Measurements from ENCODE around the gene PGAM2.

PGAM2 gene

DNA sequence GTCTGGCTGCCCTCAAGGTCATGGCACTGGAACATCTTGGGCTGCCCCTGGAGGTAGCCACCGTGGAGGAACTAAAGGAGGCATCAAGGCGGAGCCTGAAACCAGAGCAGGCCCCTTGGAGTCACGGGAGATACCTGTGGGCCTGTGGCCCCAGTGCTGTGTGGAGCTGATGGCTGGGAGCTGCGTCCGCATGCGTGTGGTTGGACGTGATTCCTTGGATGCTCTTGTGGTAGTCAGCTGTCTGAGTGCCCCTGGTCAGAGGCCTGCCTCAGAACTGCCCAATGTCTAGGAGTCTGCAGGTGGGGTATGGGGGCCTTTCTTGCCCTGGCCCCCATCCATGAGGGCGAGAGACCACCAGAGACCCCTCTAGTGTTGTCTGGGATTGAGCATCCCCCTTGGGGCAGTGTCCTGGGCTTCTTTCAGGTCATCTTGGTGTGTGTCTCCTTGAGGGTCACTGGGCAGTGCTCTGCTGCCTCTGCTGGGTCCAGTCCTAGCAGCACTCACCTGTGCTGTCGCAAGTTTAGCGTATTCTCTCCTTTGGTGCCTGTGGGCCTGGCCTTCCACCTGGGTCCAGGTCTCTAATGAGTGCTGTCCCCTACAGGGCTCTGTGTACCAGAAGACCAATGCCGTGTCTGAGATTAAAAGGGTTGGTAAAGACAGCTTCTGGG, 8.1 kb downstream of the PGAM2 start:
- no peaks in the 10 kb centered on the region for H3K9me3 ChIP-seq (ENCODE audit: control insufficient read depth in 2 of 2, low read length in 2 of 2)
- no peaks in the 10 kb centered on the region for H3K4me1 ChIP-seq (ENCODE audit: control insufficient read depth, insufficient read depth, low read length)
- no peak overlapping the region for H3K4me3 ChIP-seq (ENCODE audit: low read length in 2 of 2)
- no peak overlapping the region for H3K9ac ChIP-seq (ENCODE audit: low read length in 2 of 2)
- no peak overlapping the region for H3K27ac ChIP-seq (ENCODE audit: low read length)
- peaks cover 52 to 71% of the 10 kb centered on the region in 2 donors for H3K36me3 ChIP-seq (ENCODE audit: control insufficient read depth in 2 of 2, insufficient read depth in 2 of 2, low read length in 2 of 2)
- H3K27me3 ChIP-seq (ENCODE audit: control insufficient read depth in 1 of 2, insufficient read depth in 2 of 2, low read length in 2 of 2), result no peaks in the 10 kb centered on the region

DNA sequence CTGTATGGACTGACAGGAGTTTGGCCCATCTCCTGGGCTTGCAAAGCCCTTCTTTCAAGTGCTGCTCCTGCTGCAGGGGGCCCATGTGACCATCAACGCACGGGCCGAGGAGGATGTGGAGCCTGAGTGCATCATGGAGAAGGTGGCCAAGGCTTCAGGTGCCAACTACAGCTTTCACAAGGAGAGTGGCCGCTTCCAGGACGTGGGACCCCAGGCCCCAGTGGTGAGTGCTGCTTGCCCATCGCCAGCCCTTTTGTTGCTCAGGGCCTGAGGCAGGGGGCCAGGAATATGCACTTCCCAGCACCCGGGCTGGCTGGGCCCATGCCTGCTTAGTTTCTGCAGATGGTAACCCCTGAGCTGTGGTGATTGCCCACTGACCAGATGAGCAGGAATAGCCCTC, 8.7 kb downstream of the PGAM2 start:
- Histone ChIP-seq H3K27ac (ENCODE audit: low read length) (no peak overlapping the region), H3K36me3 (ENCODE audit: control insufficient read depth in 2 of 2, insufficient read depth in 2 of 2, low read length in 2 of 2) (peaks cover 52 to 70% of the 10 kb centered on the region in 2 donors), H3K9me3 (ENCODE audit: control insufficient read depth in 2 of 2, low read length in 2 of 2) (no peaks in the 10 kb centered on the region), H3K4me3 (ENCODE audit: low read length in 2 of 2) (no peak overlapping the region), H3K4me1 (ENCODE audit: control insufficient read depth, insufficient read depth, low read length) (no peaks in the 10 kb centered on the region), H3K9ac (ENCODE audit: low read length in 2 of 2) (no peak overlapping the region), H3K27me3 (ENCODE audit: control insufficient read depth in 1 of 2, insufficient read depth in 2 of 2, low read length in 2 of 2) (no peaks in the 10 kb centered on the region)

DNA sequence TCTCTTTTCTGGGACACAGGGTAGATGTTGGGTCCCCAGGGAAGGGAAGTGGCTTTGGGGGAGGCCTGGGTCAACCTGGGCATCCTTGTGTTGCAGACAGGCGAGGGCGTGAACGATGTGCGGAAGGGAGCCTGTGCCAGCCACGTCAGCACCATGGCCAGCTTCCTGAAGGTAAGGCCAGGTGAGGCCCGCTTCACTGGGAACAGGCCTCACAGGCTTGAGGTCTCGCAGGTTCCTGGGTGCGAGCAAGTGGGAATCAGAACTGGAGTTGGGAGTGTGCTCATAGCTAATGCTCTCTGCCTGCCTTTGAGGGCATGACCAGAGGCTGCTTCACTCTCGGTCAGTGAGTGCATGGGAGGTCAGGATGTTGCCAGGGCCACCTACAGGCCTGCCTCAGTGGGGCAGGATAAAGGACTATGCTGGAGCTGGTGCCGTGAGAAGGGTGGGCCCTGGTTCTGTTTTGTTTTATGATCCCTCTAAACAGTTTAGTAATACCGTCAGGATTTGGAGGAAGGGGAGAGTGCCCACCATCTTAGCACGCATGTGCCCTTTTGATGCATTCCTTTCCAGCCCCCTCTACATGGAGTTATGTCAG, 12.5 kb downstream of the PGAM2 start:
- Histone ChIP-seq H3K9ac (ENCODE audit: low read length in 2 of 2) (no peak overlapping the region), H3K27me3 (ENCODE audit: control insufficient read depth in 1 of 2, insufficient read depth in 2 of 2, low read length in 2 of 2) (no peaks in the 10 kb centered on the region), H3K4me3 (ENCODE audit: low read length in 2 of 2) (no peak overlapping the region), H3K27ac (ENCODE audit: low read length) (no peak overlapping the region), H3K36me3 (ENCODE audit: control insufficient read depth in 2 of 2, insufficient read depth in 2 of 2, low read length in 2 of 2) (peaks cover 44 to 57% of the 10 kb centered on the region in 2 donors), H3K4me1 (ENCODE audit: control insufficient read depth, insufficient read depth, low read length) (peaks cover 3% of the 10 kb centered on the region), H3K9me3 (ENCODE audit: control insufficient read depth in 2 of 2, low read length in 2 of 2) (no peaks in the 10 kb centered on the region)

DNA sequence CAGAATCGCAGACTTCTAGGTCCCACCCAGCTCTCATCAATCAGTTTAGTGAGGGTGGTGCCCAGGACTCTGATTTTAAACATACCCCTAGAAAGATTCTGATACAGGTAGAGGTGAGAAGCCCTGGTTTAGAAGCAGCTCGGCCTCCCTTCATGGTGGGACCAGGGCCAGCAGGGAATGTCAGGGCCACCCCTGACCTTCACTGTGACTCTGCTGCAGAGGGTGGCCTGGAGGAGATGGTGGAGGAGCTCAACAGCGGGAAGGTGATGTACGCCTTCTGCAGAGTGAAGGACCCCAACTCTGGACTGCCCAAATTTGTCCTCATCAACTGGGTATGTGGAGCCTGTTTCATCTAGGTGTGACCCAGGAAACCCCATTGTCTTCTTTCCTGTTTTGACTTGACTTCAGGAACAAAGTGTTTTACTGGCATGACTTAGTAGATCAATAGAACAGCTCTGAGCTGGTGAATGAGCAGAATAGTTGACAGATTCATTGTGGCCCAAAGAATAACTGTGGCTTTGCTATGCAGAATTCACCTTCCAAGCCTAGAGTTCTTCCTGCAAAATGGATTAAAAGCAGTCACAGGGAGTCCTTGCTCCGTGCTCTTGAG, 13.7 kb downstream of the PGAM2 start:
- H3K27ac ChIP-seq (ENCODE audit: low read length), result no peak overlapping the region
- no peaks in the 10 kb centered on the region for H3K9me3 ChIP-seq (ENCODE audit: control insufficient read depth in 2 of 2, low read length in 2 of 2)
- H3K4me3 ChIP-seq (ENCODE audit: low read length in 2 of 2), result no peak overlapping the region
- no peaks in the 10 kb centered on the region for H3K27me3 ChIP-seq (ENCODE audit: control insufficient read depth in 1 of 2, insufficient read depth in 2 of 2, low read length in 2 of 2)
- peaks cover 34 to 50% of the 10 kb centered on the region in 2 donors for H3K36me3 ChIP-seq (ENCODE audit: control insufficient read depth in 2 of 2, insufficient read depth in 2 of 2, low read length in 2 of 2)
- peaks cover 6% of the 10 kb centered on the region for H3K4me1 ChIP-seq (ENCODE audit: control insufficient read depth, insufficient read depth, low read length)
- no peak overlapping the region for H3K9ac ChIP-seq (ENCODE audit: low read length in 2 of 2)

DNA sequence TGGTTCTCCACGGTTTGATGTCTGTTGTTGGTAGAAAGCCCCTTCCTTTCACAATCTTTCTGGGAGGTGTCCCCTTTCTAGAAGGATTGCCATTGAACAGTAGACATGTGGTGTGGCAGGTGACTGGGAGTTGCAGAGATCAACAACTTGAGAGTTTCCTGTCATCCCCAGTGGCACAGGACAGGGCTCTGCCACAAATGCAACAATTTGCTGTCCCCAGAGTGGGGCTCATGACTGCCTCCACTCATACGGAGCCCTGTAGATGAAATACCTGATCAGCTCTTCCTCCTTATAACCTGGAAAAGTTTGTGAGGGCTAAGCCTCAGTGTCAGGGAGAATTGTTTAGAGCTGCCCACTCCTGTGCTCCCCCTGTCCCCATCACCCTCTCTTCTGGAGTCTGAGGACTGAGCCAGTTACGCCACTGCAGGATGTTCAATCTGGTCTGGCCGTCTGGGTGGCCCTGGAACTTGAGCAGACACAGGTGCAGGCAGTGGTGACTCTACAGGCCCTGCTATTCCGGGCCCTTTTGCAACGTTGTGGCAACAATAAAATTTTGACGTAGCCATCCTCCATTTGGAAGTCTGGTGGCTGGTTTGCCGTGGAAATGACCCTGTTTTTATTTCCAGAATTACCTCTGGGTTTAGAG, 14.3 kb downstream of the PGAM2 start:
- Histone ChIP-seq H3K4me3 (ENCODE audit: low read length in 2 of 2) (no peak overlapping the region), H3K27ac (ENCODE audit: low read length) (no peak overlapping the region), H3K36me3 (ENCODE audit: control insufficient read depth in 2 of 2, insufficient read depth in 2 of 2, low read length in 2 of 2) (peaks cover 32 to 49% of the 10 kb centered on the region in 2 donors), H3K4me1 (ENCODE audit: control insufficient read depth, insufficient read depth, low read length) (peaks cover 12% of the 10 kb centered on the region), H3K9me3 (ENCODE audit: control insufficient read depth in 2 of 2, low read length in 2 of 2) (no peaks in the 10 kb centered on the region), H3K9ac (ENCODE audit: low read length in 2 of 2) (no peak overlapping the region), H3K27me3 (ENCODE audit: control insufficient read depth in 1 of 2, insufficient read depth in 2 of 2, low read length in 2 of 2) (no peaks in the 10 kb centered on the region)

DNA sequence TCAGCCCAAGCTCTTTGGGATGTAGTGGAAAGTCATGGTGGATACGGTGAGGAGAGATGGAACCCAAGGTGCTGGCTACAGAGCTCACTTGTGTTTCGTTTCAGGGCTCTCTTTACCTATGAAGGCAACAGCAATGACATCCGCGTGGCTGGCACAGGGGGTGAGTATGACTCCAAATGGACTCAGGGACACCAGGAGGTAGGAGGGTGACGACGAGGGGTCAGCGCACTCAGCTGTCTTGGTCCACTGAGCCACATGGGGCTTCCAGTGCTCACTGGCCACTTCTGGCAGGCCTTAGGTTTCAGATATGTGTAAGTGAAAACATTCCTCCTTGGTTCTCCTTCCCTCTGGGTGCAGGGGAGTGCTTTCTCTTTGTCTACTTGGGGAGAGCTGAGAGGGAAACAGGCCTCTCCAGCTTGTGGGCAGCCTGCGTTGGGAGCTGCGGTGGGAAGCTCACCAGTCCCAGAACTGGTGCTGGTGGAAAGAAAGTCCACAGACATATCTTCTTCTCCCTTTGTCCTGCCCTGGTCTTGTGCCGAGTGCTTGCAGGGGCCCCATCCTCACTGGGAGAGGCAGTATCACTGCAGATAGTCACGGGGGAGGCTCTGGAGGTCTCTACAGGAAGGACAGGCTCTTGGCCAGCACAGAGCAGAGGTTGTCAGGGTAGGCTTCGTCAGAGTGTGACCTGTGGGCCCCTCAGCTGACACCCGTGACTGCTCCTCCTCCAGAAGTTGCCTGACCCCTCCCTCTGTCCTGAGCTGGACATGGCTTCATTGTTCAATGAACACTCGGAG, 15.0 kb downstream of the PGAM2 start:
- H3K4me3 ChIP-seq (ENCODE audit: low read length in 2 of 2), result no peak overlapping the region
- peaks cover 31 to 46% of the 10 kb centered on the region in 2 donors for H3K36me3 ChIP-seq (ENCODE audit: control insufficient read depth in 2 of 2, insufficient read depth in 2 of 2, low read length in 2 of 2)
- H3K4me1 ChIP-seq (ENCODE audit: control insufficient read depth, insufficient read depth, low read length), result peaks cover 19% of the 10 kb centered on the region
- no peaks in the 10 kb centered on the region for H3K27me3 ChIP-seq (ENCODE audit: control insufficient read depth in 1 of 2, insufficient read depth in 2 of 2, low read length in 2 of 2)
- no peak overlapping the region for H3K9ac ChIP-seq (ENCODE audit: low read length in 2 of 2)
- H3K27ac ChIP-seq (ENCODE audit: low read length), result no peak overlapping the region
- no peaks in the 10 kb centered on the region for H3K9me3 ChIP-seq (ENCODE audit: control insufficient read depth in 2 of 2, low read length in 2 of 2)

DNA sequence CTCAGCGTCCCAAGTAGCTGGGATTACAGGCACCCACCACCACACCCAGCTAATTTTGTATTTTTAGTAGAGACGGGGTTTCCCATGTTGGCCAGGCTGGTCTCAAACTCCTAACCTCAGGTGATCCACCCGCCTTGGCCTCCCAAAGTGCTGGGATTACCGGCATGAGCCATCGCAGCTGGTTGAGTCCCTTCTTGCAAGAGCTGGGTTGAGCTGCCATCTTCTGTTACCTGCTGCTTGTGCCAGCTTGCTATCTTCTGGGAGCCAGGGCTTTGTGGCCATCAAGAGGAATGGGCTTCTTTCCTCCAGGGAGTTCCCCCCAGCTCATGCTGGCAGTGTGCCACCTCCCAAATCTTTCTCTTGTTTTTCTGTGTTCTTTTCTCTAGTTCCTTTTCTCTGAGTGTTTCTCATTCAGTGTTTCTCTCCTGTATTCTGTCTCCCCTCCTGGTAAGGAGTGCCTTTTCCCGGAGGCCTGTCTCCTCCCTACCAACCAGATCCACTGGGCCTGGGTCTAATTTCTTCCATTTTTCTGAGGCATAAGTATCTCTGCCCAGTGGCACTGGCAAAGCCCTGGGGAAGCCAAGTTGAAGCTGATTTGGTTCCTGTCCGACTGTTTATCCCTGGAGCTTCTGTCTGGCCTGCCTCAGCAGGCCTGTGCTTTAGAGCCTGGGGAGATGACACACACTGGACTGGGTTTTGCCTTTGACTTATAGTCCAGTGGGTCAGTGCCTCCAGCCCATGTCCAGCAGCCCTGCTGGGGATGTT, 17.2 kb downstream of the PGAM2 start:
- Histone ChIP-seq H3K9ac (ENCODE audit: low read length in 2 of 2) (no peak overlapping the region), H3K4me3 (ENCODE audit: low read length in 2 of 2) (no peak overlapping the region), H3K27me3 (ENCODE audit: control insufficient read depth in 1 of 2, insufficient read depth in 2 of 2, low read length in 2 of 2) (no peaks in the 10 kb centered on the region), H3K27ac (ENCODE audit: low read length) (no peak overlapping the region), H3K36me3 (ENCODE audit: control insufficient read depth in 2 of 2, insufficient read depth in 2 of 2, low read length in 2 of 2) (peaks cover 28 to 43% of the 10 kb centered on the region in 2 donors), H3K9me3 (ENCODE audit: control insufficient read depth in 2 of 2, low read length in 2 of 2) (no peaks in the 10 kb centered on the region), H3K4me1 (ENCODE audit: control insufficient read depth, insufficient read depth, low read length) (peaks cover 28% of the 10 kb centered on the region)

DNA sequence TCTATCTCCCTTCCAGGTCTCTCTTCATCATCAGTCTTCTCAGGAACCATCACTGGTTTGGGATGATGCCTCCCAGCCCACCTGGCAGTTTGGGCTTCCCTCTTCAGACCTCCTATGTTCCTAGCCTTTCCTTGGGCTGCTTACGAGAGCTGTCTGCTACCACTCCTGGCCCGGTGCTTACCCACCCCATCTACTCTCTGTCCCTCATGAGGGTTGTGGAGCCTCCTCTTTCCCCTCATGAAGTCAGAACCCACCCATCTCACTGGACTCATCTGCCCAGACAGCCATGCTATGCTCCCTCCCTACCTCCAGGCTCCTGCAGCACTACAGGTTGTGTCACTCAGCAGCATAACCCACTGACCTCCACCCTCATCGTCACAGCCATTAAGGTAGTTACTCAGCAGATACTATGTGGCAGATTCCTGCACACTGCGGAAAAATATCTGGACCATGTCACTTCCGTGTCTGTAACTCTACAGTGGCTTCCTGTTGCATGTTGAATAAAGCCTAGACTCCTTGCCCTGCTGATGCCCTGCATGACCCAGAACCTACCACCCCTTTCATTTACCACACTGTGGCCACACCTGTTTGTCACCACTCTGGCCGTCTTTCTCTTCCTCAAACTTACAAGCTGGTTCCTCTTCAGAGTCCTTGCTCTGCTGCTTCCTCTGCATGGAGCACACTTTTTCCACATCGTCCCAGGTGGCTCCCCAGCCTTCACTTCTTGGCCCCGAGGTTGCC, 18.9 kb downstream of the PGAM2 start:
- H3K4me3 ChIP-seq (ENCODE audit: low read length in 2 of 2), result peak overlapping the region in 1 of 2 donors; percentile 35
- H3K9me3 ChIP-seq (ENCODE audit: control insufficient read depth in 2 of 2, low read length in 2 of 2), result no peaks in the 10 kb centered on the region
- peak overlapping the region in 1 of 2 donors; percentile 13 for H3K9ac ChIP-seq (ENCODE audit: low read length in 2 of 2)
- H3K27me3 ChIP-seq (ENCODE audit: control insufficient read depth in 1 of 2, insufficient read depth in 2 of 2, low read length in 2 of 2), result no peaks in the 10 kb centered on the region
- H3K27ac ChIP-seq (ENCODE audit: low read length), result no peak overlapping the region
- peaks cover 28% of the 10 kb centered on the region for H3K4me1 ChIP-seq (ENCODE audit: control insufficient read depth, insufficient read depth, low read length)
- H3K36me3 ChIP-seq (ENCODE audit: control insufficient read depth in 2 of 2, insufficient read depth in 2 of 2, low read length in 2 of 2), result peaks cover 23 to 30% of the 10 kb centered on the region in 2 donors

DNA sequence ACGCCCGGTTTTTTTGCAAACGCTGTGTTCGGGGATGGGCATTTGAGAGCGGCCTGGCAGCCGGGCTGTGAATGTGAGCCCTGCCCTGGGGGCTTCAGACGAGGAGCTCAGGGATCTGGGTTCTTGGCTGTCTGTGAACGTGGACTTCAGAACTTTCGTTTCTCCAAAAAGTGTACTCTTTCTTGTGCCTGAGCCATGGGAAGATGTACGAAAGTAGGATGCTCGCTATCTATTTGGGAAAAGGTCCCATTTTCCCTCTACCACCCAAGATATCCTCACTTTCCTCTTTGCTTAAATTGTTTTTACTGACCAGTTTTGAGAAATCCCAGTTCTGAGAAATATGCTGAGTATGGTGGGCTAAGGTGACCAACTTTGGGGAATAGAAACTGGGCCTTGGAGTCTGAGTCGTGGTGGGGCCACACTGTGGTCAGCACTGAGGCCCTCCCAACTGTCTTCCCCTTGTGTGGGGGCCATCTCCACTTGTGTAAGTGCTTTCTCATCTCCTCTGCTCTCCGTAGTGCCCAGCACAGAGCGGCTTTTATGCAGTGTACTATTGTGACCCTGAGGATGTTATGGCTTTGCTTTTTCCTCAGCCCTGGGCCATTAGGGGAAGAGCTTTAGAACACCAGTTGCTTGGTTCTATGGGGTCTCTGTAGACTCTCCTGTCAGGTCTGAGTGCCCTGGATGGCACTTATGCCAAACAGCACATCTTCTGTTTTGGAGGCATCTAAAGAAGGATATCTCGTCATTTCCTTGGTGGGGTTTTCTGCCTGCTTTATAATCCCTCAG, 19.9 kb downstream of the PGAM2 start:
- H3K9me3 ChIP-seq (ENCODE audit: control insufficient read depth in 2 of 2, low read length in 2 of 2), result no peaks in the 10 kb centered on the region
- peak overlapping the region; percentile 65 to 88 for H3K4me3 ChIP-seq (ENCODE audit: low read length in 2 of 2)
- peak overlapping the region; percentile 83 to 94 for H3K9ac ChIP-seq (ENCODE audit: low read length in 2 of 2)
- H3K36me3 ChIP-seq (ENCODE audit: control insufficient read depth in 2 of 2, insufficient read depth in 2 of 2, low read length in 2 of 2), result peaks cover 15 to 19% of the 10 kb centered on the region in 2 donors
- no peaks in the 10 kb centered on the region for H3K27me3 ChIP-seq (ENCODE audit: control insufficient read depth in 1 of 2, insufficient read depth in 2 of 2, low read length in 2 of 2)
- peak overlapping the region; percentile 75 for H3K27ac ChIP-seq (ENCODE audit: low read length)
- peaks cover 29% of the 10 kb centered on the region for H3K4me1 ChIP-seq (ENCODE audit: control insufficient read depth, insufficient read depth, low read length)

Data from stomach smooth muscle (tissue), 2 donors.